ENCODE data around the gene SCN8A. TPM values are rescaled to one million over a fixed set of nuclear protein-coding genes. Genes with fewer than 3 reads are reported as not detected.

Gene SCN8A
- polyA plus RNA-seq, 2 of the 4 experiments (the other 2 are of a cell fraction), result 1.8 to 4.8 TPM

GRCh38 chr12:51840966-51841365, 249.9 kb downstream of the SCN8A start:
- no peaks in the 10 kb centered on the region for H3K9me3 ChIP-seq
- DNase-seq (ENCODE audit: low read depth in 1 of 2, low spot score in 1 of 2), result no peak
- H3K4me1 ChIP-seq, result no peaks in the 10 kb centered on the region
- H3K4me3 ChIP-seq, result no peak overlapping the region
- ChIA-PET CTCF (interaction anchor here (1.0 to 2.7 kb wide), 4 partner anchors 17 to 420 kb away, joined by 3 to 11 read pairs (median 6); no protein-coding TSS in a partner anchor), POLR2A (no interaction called here)
- no peak overlapping the region for H3K4me2 ChIP-seq
- TF ChIP-seq RNF2 (IDR thresholded peaks at IDR 0.05; ENCODE audit: borderline replicate concordance, low read depth) (no peak), BCL3 (IDR thresholded peaks at IDR 0.05) (no peak), CTCF (IDR thresholded peaks at IDR 0.05) (no peak), POLR2A (IDR thresholded peaks at IDR 0.05; ENCODE audit: low read length) (no peak)
- ATAC-seq, result no peak
- no peak overlapping the region for H3K27ac ChIP-seq
- WGBS (ENCODE audit: missing lambda C conversion rate), result 57% methylated on average over 4 of the region's 6 CpGs
- FAIRE-seq, result no peak

- CTCF ChIA-PET, result interaction anchor here (1.3 to 2.0 kb wide), 2 partner anchors 12 to 22 kb away, joined by 8 to 9 read pairs; no protein-coding TSS in a partner anchor
- TF ChIP-seq RAD21 (conservative IDR thresholded peaks at IDR 0.05 in 1 of 2, IDR thresholded peaks at IDR 0.05 in 1 of 2) (no peak), RNF2 (IDR thresholded peaks at IDR 0.05; ENCODE audit: borderline replicate concordance, low read depth) (no peak), CBX8 (IDR thresholded peaks at IDR 0.05) (no peak), POLR2A (IDR thresholded peaks at IDR 0.05; ENCODE audit: low read length) (no peak), ESRRA (IDR thresholded peaks at IDR 0.05; ENCODE audit: borderline replicate concordance, low read length) (no peak), ELK1 (IDR thresholded peaks at IDR 0.05; ENCODE audit: low read depth, low read length) (no peak), HOXB13 (CRISPR knock-in tag; IDR thresholded peaks at IDR 0.05; ENCODE audit: low read depth) (no peak), BCL3 (IDR thresholded peaks at IDR 0.05) (no peak), KDM1A (IDR thresholded peaks at IDR 0.05; ENCODE audit: low read depth) (no peak), RCOR1 (IDR thresholded peaks at IDR 0.05; ENCODE audit: low read depth, low read length) (no peak), GATA3 (IDR thresholded peaks at IDR 0.05; ENCODE audit: borderline replicate concordance) (no peak), KDM5A (IDR thresholded peaks at IDR 0.05) (no peak), TP53 (CRISPR knock-in tag; IDR thresholded peaks at IDR 0.05) (no peak), MAZ (IDR thresholded peaks at IDR 0.05; ENCODE audit: borderline replicate concordance, low read depth, low read length) (no peak)
- POLR2A ChIA-PET, result no interaction called here
- Histone ChIP-seq H3K27ac (no peak overlapping the region), H3K4me3 (no peak overlapping the region), H3K4me1 (no peaks in the 10 kb centered on the region), H3K9me3 (no peaks in the 10 kb centered on the region), H3K4me2 (no peak overlapping the region)
- ATAC-seq, result no peak
- no peak for FAIRE-seq
- no peak for DNase-seq (ENCODE audit: low read depth in 1 of 2, low spot score in 1 of 2)
- WGBS (ENCODE audit: missing lambda C conversion rate), result 23% methylated on average over 6 of the region's 6 CpGs
These were observed 250.7 kb downstream of the SCN8A start for GRCh38 chr12:51841727-51842126.

GRCh38 chr12:51844854-51845253, 253.8 kb downstream of the SCN8A start:
- Histone ChIP-seq H3K9me3 (no peaks in the 10 kb centered on the region), H3K4me1 (peaks cover 5% of the 10 kb centered on the region; the same call in 1 of the 3 replicates), H3K4me3 (no peak overlapping the region), H3K27ac (no peak overlapping the region), H3K4me2 (no peak overlapping the region)
- POLR2A ChIA-PET, result no interaction called here
- WGBS (ENCODE audit: missing lambda C conversion rate), result 72% methylated on average over 4 of the region's 4 CpGs
- CTCF ChIA-PET, result interaction anchor here (1.3 kb wide), 1 partner anchor 24 kb away, joined by 3 read pairs; no protein-coding TSS in a partner anchor
- no peak for TF ChIP-seq ZNF302 (CRISPR knock-in tag; IDR thresholded peaks at IDR 0.05)
- ATAC-seq (no peak), DNase-seq (ENCODE audit: low read depth in 1 of 2, low spot score in 1 of 2) (no peak), FAIRE-seq (no peak)

Measured in A549 (cell line).